ENCODE measurements around the gene ZFAND6. TPM values are rescaled to one million over a fixed set of nuclear protein-coding genes. Genes with fewer than 3 reads are reported as not detected.

Gene ZFAND6
- total RNA-seq, 1 experiment from 2014 or later = 89.7 TPM

DNA sequence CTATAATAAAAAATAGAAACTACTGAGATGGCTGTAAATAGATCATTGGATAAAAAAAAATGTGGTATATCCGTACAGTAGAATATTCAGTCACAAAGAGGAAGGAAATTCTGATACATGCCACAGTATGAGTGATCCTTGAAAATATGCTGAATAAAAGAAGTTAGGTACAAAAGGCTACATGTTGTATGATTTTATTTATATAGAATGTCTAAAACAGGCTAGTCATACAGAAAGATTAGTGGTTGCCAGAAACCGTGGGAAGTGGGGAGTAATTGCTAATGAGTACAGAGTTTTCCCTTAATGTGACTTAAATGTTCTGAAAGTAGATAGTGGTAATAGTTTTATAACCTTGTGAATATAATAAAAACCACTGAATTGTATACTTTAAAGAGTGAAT is 68.4 kb downstream of the ZFAND6 start:
- H3K36me3 Mint-ChIP-seq (ENCODE audit: insufficient read depth in 1 of 3, low read depth in 3 of 3) = peaks cover 4 to 35% (median 35%) of the 10 kb centered on the region in 3 experiments; a peak in 6 of 7 replicates
- Histone ChIP-seq H3K23ac (ENCODE audit: insufficient read length, low read depth, low read length) (no peak overlapping the region), H2AFZ (ENCODE audit: low read length) (no peak overlapping the region), H3K27ac (ENCODE audit: insufficient read length, low read depth, low read length) (no peak overlapping the region), H3K9ac (ENCODE audit: extremely low read depth, insufficient read length, low read length) (no peak overlapping the region), H2BK15ac (ENCODE audit: low read depth, low read length) (no peak overlapping the region), H4K5ac (ENCODE audit: insufficient read length, low read depth, low read length) (no peak overlapping the region), H3K27me3 (ENCODE audit: insufficient read depth, low read length) (no peaks in the 10 kb centered on the region), H4K20me1 (ENCODE audit: control insufficient read depth, insufficient read depth, insufficient read length) (no peaks in the 10 kb centered on the region), H3K4me1 (ENCODE audit: insufficient read depth, low read length) (no peaks in the 10 kb centered on the region), H2BK12ac (ENCODE audit: insufficient read length, low read depth, low read length) (no peak overlapping the region), H3K79me2 (ENCODE audit: insufficient read depth, low read length) (no peaks in the 10 kb centered on the region), H2BK20ac (ENCODE audit: low read depth, low read length, poor library complexity, severe bottlenecking) (no peak overlapping the region), H3K23me2 (ENCODE audit: insufficient read length, low read depth, low read length, poor library complexity, severe bottlenecking) (no peaks in the 10 kb centered on the region), H3K14ac (ENCODE audit: insufficient read depth, low read length) (no peak overlapping the region), H2BK5ac (ENCODE audit: insufficient read length, low read length) (no peak overlapping the region), H3K4ac (ENCODE audit: low read depth, low read length) (no peak overlapping the region), H3K79me1 (ENCODE audit: insufficient read depth, low read depth, low read length, poor library complexity, severe bottlenecking) (no peaks in the 10 kb centered on the region), H3K9me3 (ENCODE audit: control insufficient read depth, low read depth, low read length) (no peaks in the 10 kb centered on the region), H2BK120ac (ENCODE audit: low read depth, low read length, poor library complexity, severe bottlenecking) (no peak overlapping the region), H2AK5ac (ENCODE audit: insufficient read length, low read length) (no peak overlapping the region), H3T11ph (ENCODE audit: low read length) (no peak overlapping the region), H3K4me2 (ENCODE audit: insufficient read depth, insufficient read length, low read length) (no peak overlapping the region), H3K56ac (ENCODE audit: insufficient read length, low read depth, low read length) (no peak overlapping the region), H4K91ac (ENCODE audit: insufficient read length, low read depth, low read length) (no peak overlapping the region), H3K18ac (ENCODE audit: insufficient read length, low read depth, low read length) (no peak overlapping the region), H4K8ac (replicated peaks; ENCODE audit: insufficient read length, low read depth, low read length) (no peak overlapping the region)
- no peaks in the 10 kb centered on the region for H3K27me3 Mint-ChIP-seq (ENCODE audit: low read depth)
- DNase-seq = no peak
- TF ChIP-seq, protein P1, sequence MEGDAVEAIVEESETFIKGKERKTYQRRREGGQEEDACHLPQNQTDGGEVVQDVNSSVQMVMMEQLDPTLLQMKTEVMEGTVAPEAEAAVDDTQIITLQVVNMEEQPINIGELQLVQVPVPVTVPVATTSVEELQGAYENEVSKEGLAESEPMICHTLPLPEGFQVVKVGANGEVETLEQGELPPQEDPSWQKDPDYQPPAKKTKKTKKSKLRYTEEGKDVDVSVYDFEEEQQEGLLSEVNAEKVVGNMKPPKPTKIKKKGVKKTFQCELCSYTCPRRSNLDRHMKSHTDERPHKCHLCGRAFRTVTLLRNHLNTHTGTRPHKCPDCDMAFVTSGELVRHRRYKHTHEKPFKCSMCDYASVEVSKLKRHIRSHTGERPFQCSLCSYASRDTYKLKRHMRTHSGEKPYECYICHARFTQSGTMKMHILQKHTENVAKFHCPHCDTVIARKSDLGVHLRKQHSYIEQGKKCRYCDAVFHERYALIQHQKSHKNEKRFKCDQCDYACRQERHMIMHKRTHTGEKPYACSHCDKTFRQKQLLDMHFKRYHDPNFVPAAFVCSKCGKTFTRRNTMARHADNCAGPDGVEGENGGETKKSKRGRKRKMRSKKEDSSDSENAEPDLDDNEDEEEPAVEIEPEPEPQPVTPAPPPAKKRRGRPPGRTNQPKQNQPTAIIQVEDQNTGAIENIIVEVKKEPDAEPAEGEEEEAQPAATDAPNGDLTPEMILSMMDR (conservative IDR thresholded peaks at IDR 0.05) = no peak
- WGBS (ENCODE audit: extremely low coverage, insufficient read length, low lambda C conversion rate) = no CpG with 5 or more reads among the region's 2 CpGs
- peaks cover 0 to 2% of the 10 kb centered on the region in 2 experiments; a peak in 1 of 4 replicates for H3K4me1 Mint-ChIP-seq
- no peaks in the 10 kb centered on the region for H3K9me3 Mint-ChIP-seq
- no peak overlapping the region for H3K4me3 Mint-ChIP-seq
- H3K27ac Mint-ChIP-seq = no peak overlapping the region

Data from H9 (cell line).